ENCODE measurements around the gene WDR87. TPM values are rescaled to one million over a fixed set of nuclear protein-coding genes. Genes with fewer than 3 reads are reported as not detected.
"Not testable (repeated sequence)": the region's sequence is repeated elsewhere in the genome, so short reads cannot be mapped to it uniquely, and the experiment has no call there.

The WDR87 gene
- total and polyA plus RNA-seq, 4 donors = 0.14 to 0.29 TPM; not detected in 2

GRCh38 chr19:37865930-37866329, 40.5 kb downstream of the WDR87 start:
- 81% methylated on average over 6 of the region's 9 CpGs for WGBS (ENCODE audit: insufficient coverage)
- H3K4me1 ChIP-seq (ENCODE audit: control insufficient read depth, insufficient read depth, low read length) = not testable (repeated sequence)

GRCh38 chr19:37864501-37864900, 41.9 kb downstream of the WDR87 start:
- Histone ChIP-seq H3K27me3 (ENCODE audit: control insufficient read depth, insufficient read depth, low read length) (no peaks in the 10 kb centered on the region), H3K4me3 (ENCODE audit: low read depth, low read length) (no peak overlapping the region), H3K4me1 (ENCODE audit: control insufficient read depth, insufficient read depth, low read length) (no peaks in the 10 kb centered on the region), H3K36me3 (ENCODE audit: control insufficient read depth, insufficient read depth, low read length) (no peaks in the 10 kb centered on the region), H3K9me3 (ENCODE audit: control insufficient read depth, insufficient read depth, low read length) (no peaks in the 10 kb centered on the region), H3K27ac (ENCODE audit: low read depth, low read length) (no peak overlapping the region)
- WGBS (ENCODE audit: insufficient coverage) = no CpG with 5 or more reads among the region's 3 CpGs
- DNase-seq (ENCODE audit: low read depth in 4 of 6, low spot score in 6 of 6) = peak in 1 of 6 donors; percentile 69

More at GRCh38 chr19:37865930-37866329, 40.5 kb downstream of the WDR87 start:
- not testable (repeated sequence) for H3K4me3 ChIP-seq (ENCODE audit: low read depth, low read length); H3K36me3 ChIP-seq (ENCODE audit: control insufficient read depth, insufficient read depth, low read length); H3K27ac ChIP-seq (ENCODE audit: low read depth, low read length); H3K27me3 ChIP-seq (ENCODE audit: control insufficient read depth, insufficient read depth, low read length); DNase-seq (ENCODE audit: low read depth in 4 of 6, low spot score in 6 of 6); H3K9me3 ChIP-seq (ENCODE audit: control insufficient read depth, insufficient read depth, low read length)

DNA sequence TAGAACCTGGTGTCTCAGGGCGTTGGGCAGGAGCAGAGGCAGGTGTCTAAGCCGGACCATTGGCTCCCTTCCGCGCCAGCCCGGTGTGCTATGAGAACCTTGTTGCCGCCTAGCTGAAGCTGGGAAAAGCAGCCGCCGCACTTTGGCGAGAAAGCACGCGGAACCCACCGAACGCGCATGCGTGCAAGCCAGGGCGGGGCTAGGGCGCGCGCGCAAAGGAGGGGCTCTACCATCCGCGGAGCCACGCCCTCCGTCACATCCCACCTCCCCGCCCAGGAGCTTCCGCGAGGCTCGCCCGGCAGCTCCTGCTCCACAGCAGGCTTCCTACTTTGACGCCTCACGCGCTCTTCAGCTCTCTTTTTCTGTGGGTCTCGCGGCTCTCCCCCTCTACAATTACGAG, 51.3 kb downstream of the WDR87 start:
- Histone ChIP-seq H3K36me3 (ENCODE audit: control insufficient read depth, insufficient read depth, low read length) (no peaks in the 10 kb centered on the region), H3K27ac (ENCODE audit: low read depth, low read length) (no peak overlapping the region), H3K27me3 (ENCODE audit: control insufficient read depth, insufficient read depth, low read length) (peaks cover 4% of the 10 kb centered on the region), H3K9me3 (ENCODE audit: control insufficient read depth, insufficient read depth, low read length) (no peaks in the 10 kb centered on the region), H3K4me3 (ENCODE audit: low read depth, low read length) (peak overlapping the region; percentile 4), H3K4me1 (ENCODE audit: control insufficient read depth, insufficient read depth, low read length) (peaks cover 11% of the 10 kb centered on the region)
- peak; percentile 24 to 96 (median 74) for DNase-seq (ENCODE audit: low read depth in 4 of 6, low spot score in 6 of 6)
- 2% methylated on average over 35 of the region's 35 CpGs for WGBS (ENCODE audit: insufficient coverage)

- Histone ChIP-seq H3K27me3 (ENCODE audit: control insufficient read depth, insufficient read depth, low read length) (no peaks in the 10 kb centered on the region), H3K27ac (ENCODE audit: low read depth, low read length) (no peak overlapping the region), H3K9me3 (ENCODE audit: control insufficient read depth, insufficient read depth, low read length) (no peaks in the 10 kb centered on the region), H3K4me3 (ENCODE audit: low read depth, low read length) (no peak overlapping the region), H3K36me3 (ENCODE audit: control insufficient read depth, insufficient read depth, low read length) (no peaks in the 10 kb centered on the region), H3K4me1 (ENCODE audit: control insufficient read depth, insufficient read depth, low read length) (no peaks in the 10 kb centered on the region)
- 71% methylated on average over 1 of the region's 2 CpGs for WGBS (ENCODE audit: insufficient coverage)
- DNase-seq (ENCODE audit: low read depth in 4 of 6, low spot score in 6 of 6) = no peak
Observed at GRCh38 chr19:37845932-37846331, 60.5 kb downstream of the WDR87 start.

Other genes with a start within 250 kb of the WDR87 start
- gene ZNF607, start 186.8 kb downstream of the WDR87 start, total RNA-seq = 10 to 100 TPM; 12.3 to 13.2 TPM
- 10 to 100 TPM; 10.0 to 10.6 TPM for gene ZNF607, start 186.8 kb downstream of the WDR87 start, polyA plus RNA-seq (ENCODE audit: insufficient read length in 2 of 2)
- gene ZNF573, start 127.0 kb downstream of the WDR87 start, total RNA-seq = 10 to 100 TPM; 27.3 to 30.5 TPM
- gene ZNF573, start 127.0 kb downstream of the WDR87 start, polyA plus RNA-seq (ENCODE audit: insufficient read length in 2 of 2) = 10 to 100 TPM; 13.6 to 19.3 TPM
- gene SIPA1L3, start 614 bp upstream of the WDR87 start, total RNA-seq = 10 to 100 TPM; 13.6 to 16.3 TPM
- gene SIPA1L3, start 614 bp upstream of the WDR87 start, polyA plus RNA-seq (ENCODE audit: insufficient read length in 2 of 2) = 10 to 100 TPM; 27.5 to 34.8 TPM